Vagina (tissue), 2 donors: ENCODE results near the gene ARHGEF12.

Experiments used
- POLR2A ChIP-seq, 2 donors: fragments of 450-650 bp; IDR thresholded peaks; one replicate each; pipeline ENCODE4 v1.6.1; 2017; ENCODE audit warnings: antibody characterized with exemption in 2 of 2, mild to moderate bottlenecking in 2 of 2, moderate library complexity in 2 of 2
- TF ChIP-seq, protein P1 (sequence below), 3 experiments: fragments of 450-650 bp in 2 of 3; fragments of 200-600 bp in 1 of 3; sonication (generic) in 1 of 3; IDR thresholded peaks; one replicate each; pipeline ENCODE4 v1.5.1; 2017 to 2019; ENCODE audit warnings: antibody characterized with exemption in 3 of 3, mild to moderate bottlenecking in 2 of 3, moderate library complexity in 2 of 3

DNA sequence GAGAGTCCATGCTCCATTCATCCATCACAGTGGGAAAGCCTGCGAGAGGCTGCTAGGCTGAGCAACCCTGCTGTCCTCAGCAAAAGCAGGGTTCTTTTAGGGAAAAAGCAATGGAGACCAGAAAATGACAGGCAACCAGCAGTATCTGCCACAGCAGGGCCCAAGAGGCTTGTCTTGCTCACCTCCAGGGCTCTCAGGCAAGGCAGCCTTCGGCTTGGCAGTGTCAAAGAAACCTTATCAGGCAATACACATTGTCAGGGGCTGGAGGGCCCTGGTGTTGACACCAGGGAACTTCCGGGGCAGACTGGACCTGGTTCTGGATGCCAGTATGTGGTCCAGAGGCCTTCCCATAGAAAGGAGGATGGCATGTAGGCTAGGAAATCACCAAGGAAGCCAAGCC, 21.4 kb upstream of the ARHGEF12 start:
- TF ChIP-seq, protein P1, sequence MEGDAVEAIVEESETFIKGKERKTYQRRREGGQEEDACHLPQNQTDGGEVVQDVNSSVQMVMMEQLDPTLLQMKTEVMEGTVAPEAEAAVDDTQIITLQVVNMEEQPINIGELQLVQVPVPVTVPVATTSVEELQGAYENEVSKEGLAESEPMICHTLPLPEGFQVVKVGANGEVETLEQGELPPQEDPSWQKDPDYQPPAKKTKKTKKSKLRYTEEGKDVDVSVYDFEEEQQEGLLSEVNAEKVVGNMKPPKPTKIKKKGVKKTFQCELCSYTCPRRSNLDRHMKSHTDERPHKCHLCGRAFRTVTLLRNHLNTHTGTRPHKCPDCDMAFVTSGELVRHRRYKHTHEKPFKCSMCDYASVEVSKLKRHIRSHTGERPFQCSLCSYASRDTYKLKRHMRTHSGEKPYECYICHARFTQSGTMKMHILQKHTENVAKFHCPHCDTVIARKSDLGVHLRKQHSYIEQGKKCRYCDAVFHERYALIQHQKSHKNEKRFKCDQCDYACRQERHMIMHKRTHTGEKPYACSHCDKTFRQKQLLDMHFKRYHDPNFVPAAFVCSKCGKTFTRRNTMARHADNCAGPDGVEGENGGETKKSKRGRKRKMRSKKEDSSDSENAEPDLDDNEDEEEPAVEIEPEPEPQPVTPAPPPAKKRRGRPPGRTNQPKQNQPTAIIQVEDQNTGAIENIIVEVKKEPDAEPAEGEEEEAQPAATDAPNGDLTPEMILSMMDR (IDR thresholded peaks at IDR 0.05) = no peak
- no peak for TF ChIP-seq POLR2A (IDR thresholded peaks at IDR 0.05)
